ENCODE data around the gene GAP43. TPM values are rescaled to one million over a fixed set of nuclear protein-coding genes. Genes with fewer than 3 reads are reported as not detected.

Gene GAP43, protein sequence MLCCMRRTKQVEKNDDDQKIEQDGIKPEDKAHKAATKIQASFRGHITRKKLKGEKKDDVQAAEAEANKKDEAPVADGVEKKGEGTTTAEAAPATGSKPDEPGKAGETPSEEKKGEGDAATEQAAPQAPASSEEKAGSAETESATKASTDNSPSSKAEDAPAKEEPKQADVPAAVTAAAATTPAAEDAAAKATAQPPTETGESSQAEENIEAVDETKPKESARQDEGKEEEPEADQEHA
- 1 to 10 TPM in 1 of 3 donors, under 1 TPM in 2; 0.06 to 1.5 (median 0.38) TPM for polyA plus RNA-seq

DNA sequence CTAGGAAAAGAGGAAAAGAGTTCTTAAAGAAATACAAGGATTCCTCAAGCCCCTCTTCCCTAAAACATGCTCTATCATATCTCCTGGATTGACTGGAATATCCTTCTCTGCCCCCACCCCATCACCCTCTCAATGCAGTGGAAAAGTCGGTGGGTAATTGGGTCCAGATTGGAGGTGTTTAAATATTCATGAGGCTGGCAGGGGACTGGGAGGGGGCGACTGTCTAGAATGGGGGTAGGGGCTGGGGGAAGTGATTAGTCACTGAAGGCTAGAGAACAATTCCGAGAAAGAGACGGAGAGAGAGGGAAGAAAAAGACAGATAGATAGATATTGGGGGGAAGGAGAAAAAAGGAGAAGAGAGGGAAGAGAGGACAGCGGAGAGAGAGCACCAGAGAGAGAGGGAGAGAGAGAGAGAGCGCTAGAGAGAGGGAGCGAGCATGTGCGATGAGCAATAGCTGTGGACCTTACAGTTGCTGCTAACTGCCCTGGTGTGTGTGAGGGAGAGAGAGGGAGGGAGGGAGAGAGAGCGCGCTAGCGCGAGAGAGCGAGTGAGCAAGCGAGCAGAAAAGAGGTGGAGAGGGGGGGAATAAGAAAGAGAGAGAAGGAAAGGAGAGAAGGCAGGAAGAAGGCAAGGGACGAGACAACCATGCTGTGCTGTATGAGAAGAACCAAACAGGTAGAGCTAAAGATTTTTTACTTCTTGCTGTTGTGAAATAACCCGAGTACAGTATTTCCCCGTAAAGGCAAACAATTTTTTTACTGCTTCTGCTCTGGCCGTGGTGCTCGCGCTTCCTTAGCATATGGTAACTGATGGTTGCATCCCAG, at the start of gene GAP43:
Gene GAP43 (plus strand): TSS at position 467 of the 825 bp plus-strand sequence. CDS start 180 bp downstream, at position 647.
- H3K27ac ChIP-seq (ENCODE audit: low read depth, low read length), result no peak within 1 kb of the TSS
- 3 to 6% (median 5%) methylated on average over 20 of the region's 20 CpGs for WGBS, 3 donors

DNA sequence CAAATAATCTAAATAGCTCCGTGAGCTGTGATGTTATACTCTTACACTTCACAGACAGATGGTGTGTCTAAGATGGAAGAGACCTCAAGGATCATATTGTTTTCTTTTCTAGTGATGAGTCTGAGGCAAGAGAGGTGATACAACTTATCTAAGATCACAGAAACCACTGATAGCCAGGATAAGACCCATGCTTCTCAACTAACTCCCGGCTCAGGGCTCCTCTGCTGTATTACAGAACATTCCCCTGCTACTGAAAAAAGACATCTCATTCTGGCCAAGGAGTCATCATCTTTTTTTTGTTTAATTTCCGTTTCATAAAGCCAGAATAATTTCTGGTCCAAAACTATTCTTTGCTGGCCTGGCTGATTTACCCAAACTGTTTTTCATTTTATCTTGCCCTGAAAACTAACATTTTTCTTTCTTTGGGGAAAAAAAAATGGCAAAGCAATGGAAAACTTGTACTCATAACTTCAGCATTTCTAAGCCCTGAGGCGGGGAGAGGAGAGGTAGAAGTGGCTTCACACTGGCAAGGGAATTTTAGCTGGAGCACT, 46.9 kb upstream of the GAP43 start:
- H3K27ac ChIP-seq (ENCODE audit: low read depth, low read length), result no peak overlapping the region
- WGBS, 3 donors, result 39 to 41% (median 39%) methylated on average over 4 of the region's 4 CpGs

DNA sequence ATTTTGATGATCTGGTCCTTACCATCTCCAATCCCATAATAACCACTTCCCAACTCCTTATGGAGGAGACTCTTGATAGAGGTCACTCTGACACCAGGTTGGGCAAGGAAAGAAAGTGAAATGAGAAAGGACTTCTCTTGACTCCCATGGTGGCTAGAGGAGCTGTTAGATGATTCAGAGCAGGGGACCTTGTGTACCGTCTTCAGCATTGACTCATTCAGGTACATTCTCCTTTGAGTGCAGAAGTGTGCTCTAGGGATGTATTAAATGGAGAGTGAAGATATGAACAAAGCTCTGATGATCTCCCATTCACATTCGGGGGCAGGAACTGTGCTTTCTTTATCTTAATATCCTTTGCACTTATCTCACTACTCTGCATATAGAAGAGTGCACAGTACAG, 46.3 kb upstream of the GAP43 start:
- no peak overlapping the region for H3K27ac ChIP-seq (ENCODE audit: low read depth, low read length)
- 75 to 88% (median 76%) methylated on average over 2 of the region's 2 CpGs for WGBS, 3 donors

DNA sequence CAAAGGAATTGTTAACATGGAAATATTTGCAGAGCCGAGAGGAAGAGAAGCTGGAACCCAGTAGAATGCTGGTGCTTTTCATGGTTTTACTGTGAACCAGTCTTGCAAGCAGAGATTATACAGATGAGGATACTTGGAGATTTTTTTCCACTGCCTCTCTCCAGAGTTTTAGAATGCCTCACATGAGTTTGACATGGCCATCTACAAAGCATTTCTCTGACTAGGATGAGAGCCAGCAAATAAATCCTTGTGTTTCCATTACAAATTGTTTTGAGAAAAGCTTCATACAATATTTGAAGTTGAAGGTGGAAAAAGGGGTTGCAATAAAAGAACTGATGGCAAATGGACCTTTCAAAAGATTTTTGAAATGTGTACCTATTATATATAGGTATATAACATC, 45.0 kb upstream of the GAP43 start:
- H3K27ac ChIP-seq (ENCODE audit: low read depth, low read length), result no peak overlapping the region
- 73 to 91% (median 89%) methylated on average over 1 of the region's 1 CpG for WGBS, 3 donors

DNA sequence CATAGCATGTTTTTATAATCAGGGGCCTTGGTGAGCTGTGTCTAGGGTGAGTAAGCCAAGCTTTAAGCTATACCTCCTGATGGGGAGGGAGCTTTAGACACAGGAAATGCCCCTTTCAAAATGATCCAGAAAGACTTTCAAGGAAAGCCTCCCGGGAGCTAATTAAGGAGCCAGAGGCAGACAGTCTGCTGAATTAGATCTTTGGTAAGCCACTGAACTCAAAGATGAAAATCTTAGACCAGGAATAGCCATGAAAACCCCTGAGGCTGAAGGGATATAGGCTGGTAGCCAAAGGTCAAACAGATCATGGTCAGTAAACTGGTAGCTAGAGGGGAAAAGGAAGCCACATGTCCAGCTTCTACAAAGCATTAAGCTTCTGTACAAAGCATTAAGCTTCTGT, 42.7 kb upstream of the GAP43 start:
- no peak overlapping the region for H3K27ac ChIP-seq (ENCODE audit: low read depth, low read length)
- 19 to 64% (median 62%) methylated on average over 1 of the region's 1 CpG for WGBS, 3 donors

DNA sequence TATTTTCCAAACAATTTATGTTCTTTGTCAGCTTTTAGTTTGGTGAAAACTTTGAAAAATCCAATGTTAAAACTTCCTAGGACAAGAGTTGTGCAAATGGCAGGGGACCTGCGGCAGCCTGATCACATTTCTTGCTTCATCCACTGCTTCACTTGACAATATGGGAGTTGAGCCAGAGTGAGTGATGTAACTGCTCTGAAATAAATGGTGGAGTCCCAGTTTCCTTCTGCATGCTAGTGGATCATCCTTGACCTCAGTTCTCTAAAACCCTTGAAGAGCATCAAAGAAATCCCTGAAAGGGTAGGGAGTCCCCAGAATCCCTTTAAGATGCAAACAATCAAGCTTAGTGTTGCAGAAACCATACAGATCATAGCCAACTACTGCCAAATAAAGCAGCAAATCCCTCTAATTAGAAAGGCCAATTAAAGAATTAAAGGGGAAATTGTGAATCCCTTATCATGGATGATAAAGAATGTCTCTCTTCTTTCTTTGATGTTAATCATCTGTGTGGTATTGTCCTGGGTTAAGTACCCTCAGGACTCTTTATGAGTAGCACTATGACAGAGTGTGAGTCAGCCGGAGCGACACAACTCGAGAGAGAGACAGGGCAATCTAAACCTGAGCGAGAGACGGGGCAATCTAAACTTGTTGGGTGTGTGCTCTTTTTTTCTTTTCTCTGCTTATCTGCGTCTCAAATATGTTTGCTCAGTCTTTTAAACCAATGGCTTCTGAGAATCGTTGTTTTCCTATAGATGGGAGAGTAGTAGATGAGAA, 41.8 kb upstream of the GAP43 start:
- 67 to 90% (median 88%) methylated on average over 8 of the region's 8 CpGs for WGBS, 3 donors
- no peak overlapping the region for H3K27ac ChIP-seq (ENCODE audit: low read depth, low read length)

DNA sequence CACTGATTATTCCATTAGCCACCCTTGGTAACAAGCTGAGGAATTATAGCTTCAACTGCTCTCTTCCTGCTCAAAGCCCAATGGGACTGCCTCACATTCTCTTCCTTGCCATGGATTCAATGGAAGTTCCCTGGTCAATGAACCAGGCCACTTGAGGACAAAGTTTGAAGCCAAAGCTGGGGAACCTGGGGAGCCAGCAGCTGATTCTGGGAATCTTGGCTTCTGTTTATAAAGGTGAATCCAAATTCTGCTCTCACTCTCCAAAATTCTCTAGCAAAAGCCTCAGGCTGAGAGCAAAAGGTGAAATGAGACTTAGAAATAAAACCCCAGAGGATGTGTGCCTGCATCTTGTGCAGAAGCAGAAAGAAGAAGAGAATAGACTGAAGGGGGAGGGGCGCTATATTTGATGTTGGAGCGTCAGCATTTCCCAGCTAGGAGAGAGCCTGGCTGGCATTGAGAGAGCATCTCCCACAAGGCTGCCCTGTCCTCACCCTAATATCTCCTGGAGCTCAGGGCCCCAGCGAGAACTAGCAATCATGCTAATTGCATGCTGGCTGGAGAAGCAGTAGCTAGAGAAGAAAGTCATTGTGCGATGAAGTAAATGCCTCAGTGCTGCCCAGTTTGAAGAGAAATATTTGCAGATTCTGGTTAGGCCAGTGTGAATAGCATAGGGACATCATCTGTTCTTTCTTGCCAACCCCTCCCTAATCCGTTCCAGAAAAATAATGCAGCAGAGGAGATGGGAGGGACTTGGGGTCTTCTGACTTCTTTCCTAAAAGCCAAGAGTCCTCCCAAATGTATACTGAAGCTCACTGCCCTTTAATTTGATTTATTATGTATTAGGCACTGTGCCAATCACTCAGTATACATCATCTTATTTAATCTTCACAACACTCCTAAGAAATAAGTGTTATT, 34.9 kb upstream of the GAP43 start:
- WGBS, 3 donors, result 66 to 71% (median 67%) methylated on average over 5 of the region's 5 CpGs

DNA sequence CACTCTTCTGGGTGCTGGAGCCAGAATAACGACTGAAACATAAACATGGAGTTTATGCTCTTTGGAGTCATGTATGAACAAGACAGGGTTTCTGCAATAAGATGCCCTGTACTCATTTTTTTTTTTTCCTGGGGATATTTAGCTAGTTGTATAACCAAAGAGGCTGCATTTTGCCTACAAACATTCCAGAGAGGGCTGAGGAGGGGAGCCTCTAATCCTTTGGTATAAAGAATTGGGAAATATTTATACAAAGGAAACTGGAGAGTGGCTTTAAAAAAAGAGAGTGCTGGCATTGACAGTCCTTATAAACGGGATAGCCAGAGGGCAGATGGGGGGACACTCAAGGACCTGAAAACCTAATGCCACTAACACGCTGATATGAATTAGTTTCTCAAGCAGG, 32.4 kb upstream of the GAP43 start:
- WGBS, 3 donors, result 64 to 80% (median 76%) methylated on average over 3 of the region's 3 CpGs
- H3K27ac ChIP-seq (ENCODE audit: low read depth, low read length), result no peak overlapping the region

More for the DNA sequence above, 34.9 kb upstream of the GAP43 start:
- H3K27ac ChIP-seq (ENCODE audit: low read depth, low read length), result no peak overlapping the region

DNA sequence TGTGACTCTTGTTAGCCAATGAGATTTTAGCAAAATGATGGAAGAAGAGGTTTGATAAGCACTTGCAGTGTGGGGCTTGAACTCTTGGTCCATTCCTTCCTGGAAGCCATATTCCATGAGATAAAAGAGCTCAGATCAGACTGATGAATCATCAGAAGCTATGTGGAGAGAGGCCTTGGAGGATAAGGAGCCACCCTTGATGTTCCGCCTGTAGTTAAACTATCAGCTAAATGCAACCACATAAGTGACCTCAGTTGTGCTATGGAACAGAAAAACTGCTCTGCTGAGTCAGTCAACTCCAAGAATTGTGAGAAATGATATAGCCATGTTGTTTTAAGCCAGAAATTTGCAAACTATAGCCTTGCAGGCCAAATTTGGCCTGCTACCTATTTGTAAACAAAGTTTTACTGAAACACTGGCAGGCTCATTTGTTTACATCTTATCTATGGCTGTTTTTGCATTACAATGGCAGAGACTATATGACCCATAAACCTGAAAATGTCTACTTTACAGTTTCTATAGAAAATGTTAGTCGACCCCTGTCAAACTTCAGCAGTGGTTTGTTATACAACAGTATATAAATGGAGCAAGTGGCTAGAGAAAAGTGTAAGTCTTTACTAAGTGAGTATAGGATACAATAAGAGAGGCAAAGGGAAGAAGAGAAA, 27.6 kb upstream of the GAP43 start:
- WGBS, 3 donors, result 94 to 100% (median 97%) methylated on average over 2 of the region's 2 CpGs
- H3K27ac ChIP-seq (ENCODE audit: low read depth, low read length), result no peak overlapping the region

DNA sequence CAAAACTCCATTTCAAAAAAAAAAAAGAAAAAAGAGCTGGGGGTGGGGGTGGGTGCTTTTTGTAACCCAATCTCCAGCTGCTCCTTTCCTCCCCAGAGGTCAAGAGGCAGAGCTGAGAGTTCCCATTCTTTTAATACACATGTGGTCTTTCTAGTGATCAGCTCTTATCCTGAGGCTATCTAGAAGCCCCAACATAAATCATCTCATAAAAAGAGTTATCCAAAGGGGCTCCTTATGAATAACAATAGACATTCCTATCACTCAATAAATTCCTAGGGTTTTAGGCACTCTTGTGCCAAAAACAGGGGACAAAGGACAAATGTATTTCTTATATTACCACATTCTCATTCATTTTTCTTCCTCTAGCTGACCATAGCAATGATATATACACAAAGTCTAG, 25.1 kb upstream of the GAP43 start:
- no peak overlapping the region for H3K27ac ChIP-seq (ENCODE audit: low read depth, low read length)

DNA sequence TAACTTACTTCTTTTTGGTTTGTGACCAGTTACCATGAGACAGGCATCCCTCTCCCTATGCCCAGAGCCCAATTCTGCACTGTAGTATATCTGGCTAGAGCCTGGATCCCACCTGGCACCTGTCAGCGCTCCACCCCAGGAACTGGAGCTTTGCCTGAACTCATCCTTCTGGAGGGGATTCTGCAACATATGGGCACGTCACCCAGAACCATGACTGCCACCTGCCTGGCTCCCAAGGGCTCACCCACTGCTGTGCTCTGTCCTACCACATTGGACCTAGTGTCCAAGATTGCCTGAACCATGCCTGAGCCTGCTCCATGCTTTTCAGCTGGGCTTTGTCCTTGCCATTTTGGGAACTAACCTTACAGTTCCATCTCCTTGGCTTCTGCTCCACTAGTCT, 21.1 kb upstream of the GAP43 start:
- no peak overlapping the region for H3K27ac ChIP-seq (ENCODE audit: low read depth, low read length)
- 72 to 91% (median 89%) methylated on average over 2 of the region's 2 CpGs for WGBS, 3 donors

DNA sequence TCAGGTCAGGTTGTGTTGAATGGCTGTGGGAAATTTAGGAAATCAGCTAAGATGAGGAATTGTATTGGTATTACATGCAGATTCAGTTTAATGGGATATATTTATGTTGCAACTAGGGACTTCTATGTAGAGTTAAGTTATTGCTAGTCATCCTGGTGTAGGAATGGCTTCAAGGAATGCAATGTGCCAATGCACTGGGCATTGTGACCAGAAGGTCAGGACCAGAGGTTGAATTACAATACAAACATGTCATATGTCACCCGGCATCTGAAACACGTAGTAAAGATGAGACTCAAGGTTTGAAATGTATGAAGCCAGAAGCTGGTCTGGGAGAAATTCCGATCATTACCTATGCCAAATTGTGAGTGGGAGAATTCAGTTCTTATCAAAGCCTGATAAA, 11.7 kb upstream of the GAP43 start:
- 66 to 93% (median 89%) methylated on average over 3 of the region's 3 CpGs for WGBS, 3 donors
- H3K27ac ChIP-seq (ENCODE audit: low read depth, low read length), result no peak overlapping the region

DNA sequence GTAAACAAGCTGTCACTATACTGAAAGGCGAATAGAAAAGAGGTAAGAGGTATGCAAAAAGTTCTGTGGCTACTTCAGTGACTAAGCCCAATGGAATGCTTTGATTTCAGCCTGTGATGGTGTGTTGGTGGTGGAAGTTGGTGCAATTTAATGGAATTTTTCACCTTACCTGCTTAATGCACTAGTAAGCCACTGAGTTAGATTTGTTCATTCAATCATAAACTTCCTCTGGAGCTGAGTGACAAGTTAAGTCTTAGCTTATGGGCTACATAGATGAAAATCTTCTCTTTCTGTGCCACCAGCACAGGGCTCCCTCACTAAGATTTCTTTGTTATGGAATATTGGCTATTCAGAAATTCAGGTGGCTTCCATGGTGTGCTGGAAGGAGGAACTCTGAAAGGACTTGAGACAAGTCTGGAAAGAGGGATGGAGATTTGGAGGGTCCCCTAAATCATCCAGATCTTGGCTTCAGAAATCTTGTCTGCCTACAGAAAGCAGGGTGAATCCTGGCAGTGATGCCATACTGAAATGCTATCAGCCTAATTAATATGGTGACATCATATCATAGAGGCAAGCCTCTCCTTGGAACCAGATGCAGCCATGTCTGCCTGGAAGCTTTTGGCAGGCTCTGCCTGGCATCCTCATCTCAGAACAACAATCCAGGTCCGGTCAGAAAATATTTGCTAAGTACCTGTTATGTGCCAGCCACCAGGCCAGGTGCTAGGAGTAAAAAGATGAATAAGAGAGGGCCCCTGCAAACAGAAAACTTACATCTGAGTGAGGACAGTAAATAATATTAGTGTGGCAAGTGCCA, 8.1 kb upstream of the GAP43 start:
- 71 to 85% (median 82%) methylated on average over 2 of the region's 2 CpGs for WGBS, 3 donors
- H3K27ac ChIP-seq (ENCODE audit: low read depth, low read length), result no peak overlapping the region

DNA sequence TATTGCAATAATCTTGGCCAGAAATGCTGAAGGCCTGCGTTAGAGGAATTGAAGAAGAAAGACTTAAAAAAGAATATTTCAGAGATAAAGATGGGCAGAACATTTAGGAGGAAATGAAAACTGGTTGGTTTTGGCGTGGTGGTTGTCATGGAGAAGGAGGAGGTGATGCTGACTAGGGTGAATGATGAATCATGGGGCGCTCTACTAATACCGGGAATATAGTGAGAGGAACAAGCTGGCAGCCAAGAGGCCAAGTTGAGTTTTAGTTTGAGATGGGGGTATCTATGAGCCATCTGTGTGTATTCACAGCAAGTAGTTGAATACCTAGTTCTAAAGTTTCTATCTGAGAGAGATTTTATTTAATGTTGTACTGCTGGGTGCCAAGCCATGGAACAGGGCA, 6.8 kb upstream of the GAP43 start:
- H3K27ac ChIP-seq (ENCODE audit: low read depth, low read length), result no peak overlapping the region
- 80 to 87% (median 84%) methylated on average over 4 of the region's 4 CpGs for WGBS, 3 donors

DNA sequence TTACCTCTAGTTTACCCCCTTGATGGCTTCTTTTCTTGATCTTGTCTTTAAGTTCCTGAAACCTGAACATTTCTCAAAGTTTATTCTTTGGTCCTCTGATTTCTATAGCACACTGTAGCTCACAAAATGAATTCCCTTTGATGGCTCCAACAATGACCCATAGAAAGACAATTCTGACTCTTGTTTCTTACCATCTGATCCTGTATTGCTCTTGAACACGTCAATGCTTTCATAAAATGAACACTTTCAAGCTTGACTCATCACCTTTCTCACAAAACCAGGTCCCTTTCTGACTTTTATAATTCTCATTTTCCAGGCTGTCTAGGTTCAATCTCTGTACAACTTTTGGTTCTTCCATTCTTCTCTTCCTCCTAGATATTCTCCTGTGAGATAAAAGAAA, 5.7 kb upstream of the GAP43 start:
- no peak overlapping the region for H3K27ac ChIP-seq (ENCODE audit: low read depth, low read length)
- 78 to 91% (median 90%) methylated on average over 1 of the region's 1 CpG for WGBS, 3 donors

DNA sequence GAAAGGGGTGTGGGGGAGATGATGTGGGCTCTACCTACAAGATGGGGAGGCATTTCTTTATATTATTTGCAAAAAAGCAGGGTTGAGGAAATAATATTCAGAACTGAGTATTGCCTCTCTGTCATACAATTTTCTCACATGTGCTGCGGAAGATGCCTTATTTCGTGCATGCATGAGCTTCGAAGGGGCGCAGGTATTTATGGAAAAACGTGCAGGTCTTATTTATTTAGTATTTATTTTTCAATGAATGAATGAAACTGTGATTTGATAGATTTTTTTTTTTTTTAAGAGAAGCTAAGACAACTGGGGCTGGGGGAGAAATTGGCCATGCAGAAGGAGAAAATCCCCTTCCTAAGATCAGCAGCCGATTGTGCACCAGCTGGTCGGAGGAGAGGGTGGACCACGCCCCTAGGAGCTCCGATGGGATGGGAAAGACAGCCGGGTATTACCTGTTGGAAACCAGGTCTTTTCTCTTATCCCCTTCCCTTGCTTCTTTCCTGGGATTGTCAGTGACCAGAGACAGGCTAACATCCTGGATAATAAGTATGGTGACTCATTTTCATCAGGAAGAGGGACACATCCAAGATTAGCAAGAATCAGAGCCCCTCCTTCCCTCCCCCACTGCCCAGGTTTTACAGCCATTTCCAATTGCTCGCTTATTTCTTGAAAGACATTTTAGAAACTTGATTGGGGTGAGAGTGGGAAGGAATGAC, 875 bp downstream of the GAP43 start:
- H3K27ac ChIP-seq (ENCODE audit: low read depth, low read length), result no peak overlapping the region
- 3 to 12% (median 10%) methylated on average over 11 of the region's 11 CpGs for WGBS, 3 donors
